ENCODE data around the gene YJEFN3. TPM values are rescaled to one million over a fixed set of nuclear protein-coding genes. Genes with fewer than 3 reads are reported as not detected.
A peak's percentile ranks its signal among the peaks of the same experiment; 100 is the strongest.

Gene YJEFN3
- total RNA-seq, 1 donor from 2014 or later, result 6.6 TPM

DNA sequence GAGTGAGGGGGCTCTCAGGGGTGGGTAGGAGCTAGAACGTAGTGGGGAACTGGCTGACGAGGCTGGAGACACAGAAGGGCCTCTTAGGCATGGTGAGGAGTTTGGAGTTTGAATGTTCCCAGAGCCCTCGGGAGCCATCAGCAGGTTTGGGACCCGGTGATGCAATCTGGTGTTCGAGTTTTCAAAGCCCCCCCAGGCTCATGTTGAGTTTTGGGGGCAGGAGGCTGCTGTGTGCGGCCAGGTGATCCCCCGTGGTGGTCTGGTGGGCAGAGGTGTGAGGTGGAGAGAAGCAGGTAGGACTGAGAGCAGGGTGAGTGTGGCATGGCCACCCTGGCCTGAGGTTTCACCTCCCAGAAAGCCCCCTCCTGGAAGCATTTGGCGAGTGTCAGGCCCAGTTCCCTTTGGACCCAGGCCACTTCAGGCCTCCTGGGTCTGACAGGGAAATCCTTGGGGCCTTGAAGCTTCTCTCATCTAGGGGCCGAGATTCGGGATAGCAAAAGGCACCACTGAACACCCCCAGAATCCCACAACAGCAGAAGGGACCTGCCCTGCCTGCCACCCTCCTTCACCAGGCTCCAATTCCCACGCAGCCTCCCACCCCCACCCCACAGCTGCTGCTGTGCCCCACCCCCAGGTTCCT is 1.2 kb downstream of the YJEFN3 start:
- Histone ChIP-seq H3K27ac (no peak overlapping the region), H3K27me3 (ENCODE audit: low read depth) (no peaks in the 10 kb centered on the region), H3K36me3 (peaks cover 40% of the 10 kb centered on the region), H3K4me3 (no peak overlapping the region), H3K4me1 (peaks cover 6% of the 10 kb centered on the region), H3K9me3 (no peaks in the 10 kb centered on the region)
- DNase-seq (no peak), ATAC-seq (no peak)
- TF ChIP-seq, protein P1, sequence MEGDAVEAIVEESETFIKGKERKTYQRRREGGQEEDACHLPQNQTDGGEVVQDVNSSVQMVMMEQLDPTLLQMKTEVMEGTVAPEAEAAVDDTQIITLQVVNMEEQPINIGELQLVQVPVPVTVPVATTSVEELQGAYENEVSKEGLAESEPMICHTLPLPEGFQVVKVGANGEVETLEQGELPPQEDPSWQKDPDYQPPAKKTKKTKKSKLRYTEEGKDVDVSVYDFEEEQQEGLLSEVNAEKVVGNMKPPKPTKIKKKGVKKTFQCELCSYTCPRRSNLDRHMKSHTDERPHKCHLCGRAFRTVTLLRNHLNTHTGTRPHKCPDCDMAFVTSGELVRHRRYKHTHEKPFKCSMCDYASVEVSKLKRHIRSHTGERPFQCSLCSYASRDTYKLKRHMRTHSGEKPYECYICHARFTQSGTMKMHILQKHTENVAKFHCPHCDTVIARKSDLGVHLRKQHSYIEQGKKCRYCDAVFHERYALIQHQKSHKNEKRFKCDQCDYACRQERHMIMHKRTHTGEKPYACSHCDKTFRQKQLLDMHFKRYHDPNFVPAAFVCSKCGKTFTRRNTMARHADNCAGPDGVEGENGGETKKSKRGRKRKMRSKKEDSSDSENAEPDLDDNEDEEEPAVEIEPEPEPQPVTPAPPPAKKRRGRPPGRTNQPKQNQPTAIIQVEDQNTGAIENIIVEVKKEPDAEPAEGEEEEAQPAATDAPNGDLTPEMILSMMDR (IDR thresholded peaks at IDR 0.05), result no peak
- intact Hi-C loops (cut with DNase I), result no loop called here

GRCh38 chr19:19530423-19530804 is 1.7 kb downstream of the YJEFN3 start:
- Histone ChIP-seq H3K4me1 (peaks cover 6% of the 10 kb centered on the region), H3K9me3 (no peaks in the 10 kb centered on the region), H3K4me3 (no peak overlapping the region), H3K36me3 (peaks cover 38% of the 10 kb centered on the region), H3K27me3 (ENCODE audit: low read depth) (no peaks in the 10 kb centered on the region), H3K27ac (no peak overlapping the region)
- intact Hi-C loops (cut with DNase I), result no loop called here
- no peak for DNase-seq
- ATAC-seq, result no peak
- TF ChIP-seq, protein P1 (IDR thresholded peaks at IDR 0.05), result no peak

DNA sequence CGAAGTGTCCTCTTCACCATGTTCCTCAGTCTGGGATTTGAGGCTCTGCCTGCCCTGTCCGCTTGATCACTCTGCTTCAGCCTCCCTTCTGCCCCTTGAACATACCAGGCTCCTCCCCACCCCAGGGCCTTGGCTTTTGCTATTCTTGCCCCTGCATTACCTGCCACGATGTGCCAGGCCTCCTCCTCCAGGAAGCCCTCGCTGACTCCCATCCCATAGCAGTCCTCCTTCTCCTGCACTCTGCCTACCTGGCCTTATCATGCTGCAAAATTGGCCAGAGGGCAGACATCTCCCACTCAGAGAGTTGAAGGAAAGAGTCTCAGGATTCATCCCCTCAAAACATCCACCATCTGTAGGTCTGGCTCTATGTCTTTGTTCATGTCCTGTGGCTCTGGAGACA is 2.2 kb downstream of the YJEFN3 start:
- DNase-seq (no peak), ATAC-seq (no peak)
- intact Hi-C loops (cut with DNase I), result no loop called here
- peaks cover 33% of the 10 kb centered on the region for H3K36me3 ChIP-seq
- H3K4me3 ChIP-seq, result no peak overlapping the region
- H3K9me3 ChIP-seq, result no peaks in the 10 kb centered on the region
- no peaks in the 10 kb centered on the region for H3K27me3 ChIP-seq (ENCODE audit: low read depth)
- H3K4me1 ChIP-seq, result peaks cover 6% of the 10 kb centered on the region
- TF ChIP-seq, protein P1 (IDR thresholded peaks at IDR 0.05), result no peak
- H3K27ac ChIP-seq, result no peak overlapping the region

GRCh38 chr19:19531951-19532805 is 3.5 kb downstream of the YJEFN3 start:
- H3K27me3 ChIP-seq (ENCODE audit: low read depth), result peaks cover under 1% of the 10 kb centered on the region
- peaks cover 20% of the 10 kb centered on the region for H3K36me3 ChIP-seq
- H3K27ac ChIP-seq, result no peak overlapping the region
- DNase-seq, result peak; percentile 91
- H3K4me3 ChIP-seq, result no peak overlapping the region
- H3K9me3 ChIP-seq, result no peaks in the 10 kb centered on the region
- TF ChIP-seq, protein P1 (IDR thresholded peaks at IDR 0.05), result peak; percentile 92
- peaks cover 6% of the 10 kb centered on the region for H3K4me1 ChIP-seq
- ATAC-seq, result peak; percentile 81 to 86
- intact Hi-C loops (cut with DNase I), result no loop called here

GRCh38 chr19:19532806-19533701 is 4.3 kb downstream of the YJEFN3 start:
- Histone ChIP-seq H3K4me1 (peaks cover 9% of the 10 kb centered on the region), H3K36me3 (peaks cover 12% of the 10 kb centered on the region), H3K27ac (no peak overlapping the region), H3K4me3 (no peak overlapping the region), H3K9me3 (no peaks in the 10 kb centered on the region), H3K27me3 (ENCODE audit: low read depth) (peaks cover 8% of the 10 kb centered on the region)
- intact Hi-C loops (cut with DNase I), result no loop called here
- ATAC-seq (no peak), DNase-seq (no peak)
- TF ChIP-seq, protein P1 (IDR thresholded peaks at IDR 0.05), result no peak
